Suprapubic skin (tissue), 4 donors: ENCODE results near the gene USP2. TPM values are rescaled to one million over a fixed set of nuclear protein-coding genes. Genes with fewer than 3 reads are reported as not detected.

Experiments
- DNase-seq, 2 donors: peaks; one replicate each; pipeline ENCODE4 v3.0.0-alpha.2; 2019; ENCODE audit warnings: low spot score in 2 of 2
- H3K27ac ChIP-seq: fragments of 200-600 bp; sonication (generic); one replicate; pipeline ENCODE4 v1.5.1; 2019
- H3K27me3 ChIP-seq: fragments of 200-600 bp; sonication (generic); one replicate; pipeline ENCODE4 v1.5.1; 2019
- H3K36me3 ChIP-seq: fragments of 200-600 bp; sonication (generic); one replicate; pipeline ENCODE4 v1.5.1; 2019
- H3K4me1 ChIP-seq: fragments of 200-600 bp; sonication (generic); one replicate; pipeline ENCODE4 v1.5.1; 2019
- H3K4me3 ChIP-seq: fragments of 200-600 bp; sonication (generic); one replicate; pipeline ENCODE4 v1.5.1; 2019; ENCODE audit warnings: mild to moderate bottlenecking
- H3K9me3 ChIP-seq: fragments of 200-600 bp; sonication (generic); one replicate; pipeline ENCODE4 v1.5.1; 2019
- CTCF ChIP-seq, 2 donors: fragments of 200-600 bp in 1 of 2; fragments of 450-650 bp in 1 of 2; sonication (generic) in 1 of 2; IDR thresholded peaks; one replicate each; pipeline ENCODE4 v1.5.1; 2016 to 2019; ENCODE audit warnings: antibody characterized with exemption in 2 of 2, mild to moderate bottlenecking in 1 of 2, moderate library complexity in 1 of 2
- EP300 ChIP-seq: sonication (generic); formaldehyde crosslinking; IDR thresholded peaks from one replicate; pipeline ENCODE4 v1.6.1; 2017; ENCODE audit warnings: antibody characterized with exemption
- POLR2A ChIP-seq, 2 donors: fragments of 450-650 bp; IDR thresholded peaks; one replicate each; pipeline ENCODE4 v1.6.1; 2017; ENCODE audit warnings: antibody characterized with exemption in 2 of 2, mild to moderate bottlenecking in 2 of 2, moderate library complexity in 2 of 2
- POLR2AphosphoS5 ChIP-seq, 3 donors: sonication (generic); formaldehyde crosslinking; IDR thresholded peaks; one replicate each; pipeline ENCODE4 v1.6.1; 2017; ENCODE audit warnings: antibody characterized with exemption in 3 of 3
- WGBS: methylation state at CpG from one replicate; pipeline ENCODE4 v1.1.5; 2018; 5-methylcytosine and 5-hydroxymethylcytosine counted together
- total RNA-seq, 4 donors: library from RNA; depleted of rRNA; stranded (reverse); fragments of >200 nt; gene quantifications; one replicate each; pipeline ENCODE4 v1.1.0, GENCODE V29; 2016

USP2 gene
- total RNA-seq = 10 to 100 TPM in 3 of 4 donors, 1 to 10 TPM in 1; 5.9 to 25.4 (median 15.2) TPM

GRCh38 chr11:119381181-119381988, at the start of gene USP2:
Gene USP2 (minus strand): TSS chr11:119381690. CDS start chr11:119373480, 8,210 bp downstream.
- Histone ChIP-seq H3K27ac (peak within 1 kb of the TSS; percentile 8), H3K27me3 (no peaks in the 10 kb centered on the region), H3K9me3 (no peaks in the 10 kb centered on the region), H3K4me3 (peak within 1 kb of the TSS; percentile 44), H3K36me3 (no peaks in the 10 kb centered on the region), H3K4me1 (peaks cover 18% of the 10 kb centered on the region)
- TF ChIP-seq EP300 (peak; percentile 78), POLR2AphosphoS5 (IDR thresholded peaks at IDR 0.05) (peak; percentile 2 to 94 (median 20)), CTCF (IDR thresholded peaks at IDR 0.05) (peak; percentile 83 to 94), POLR2A (IDR thresholded peaks at IDR 0.05) (no peak)
- WGBS = under 1% methylated on average over 45 of the region's 54 CpGs
- peak; percentile 98 to 99 for DNase-seq

- Histone ChIP-seq H3K9me3 (no peaks in the 10 kb centered on the region), H3K27ac (no peak overlapping the region), H3K27me3 (peaks cover 16% of the 10 kb centered on the region), H3K4me1 (peaks cover 12% of the 10 kb centered on the region), H3K36me3 (no peaks in the 10 kb centered on the region), H3K4me3 (no peak overlapping the region)
- DNase-seq = no peak
- TF ChIP-seq CTCF (IDR thresholded peaks at IDR 0.05) (no peak), EP300 (no peak)
- 84% methylated on average over 5 of the region's 5 CpGs for WGBS
Observed at GRCh38 chr11:119427279-119427678, 45.8 kb upstream of the USP2 start.

GRCh38 chr11:119426142-119426541, 44.7 kb upstream of the USP2 start:
- no peak overlapping the region for H3K4me3 ChIP-seq
- no peak overlapping the region for H3K27ac ChIP-seq
- no peak for TF ChIP-seq POLR2A (IDR thresholded peaks at IDR 0.05)
- no peak for TF ChIP-seq POLR2AphosphoS5 (IDR thresholded peaks at IDR 0.05)
- no peak for TF ChIP-seq EP300
- no peak for TF ChIP-seq CTCF (IDR thresholded peaks at IDR 0.05)
- WGBS = 62% methylated on average over 4 of the region's 4 CpGs
- DNase-seq = no peak
- peaks cover 27% of the 10 kb centered on the region for H3K27me3 ChIP-seq
- H3K9me3 ChIP-seq = no peaks in the 10 kb centered on the region
- H3K4me1 ChIP-seq = peaks cover 19% of the 10 kb centered on the region
- no peaks in the 10 kb centered on the region for H3K36me3 ChIP-seq

GRCh38 chr11:119424775-119425174, 43.3 kb upstream of the USP2 start:
- Histone ChIP-seq H3K4me3 (no peak overlapping the region), H3K4me1 (peaks cover 22% of the 10 kb centered on the region), H3K27ac (no peak overlapping the region), H3K27me3 (peaks cover 39% of the 10 kb centered on the region), H3K36me3 (no peaks in the 10 kb centered on the region), H3K9me3 (no peaks in the 10 kb centered on the region)
- TF ChIP-seq POLR2A (IDR thresholded peaks at IDR 0.05) (no peak), CTCF (IDR thresholded peaks at IDR 0.05) (no peak), POLR2AphosphoS5 (IDR thresholded peaks at IDR 0.05) (no peak), EP300 (no peak)
- 96% methylated on average over 2 of the region's 2 CpGs for WGBS
- DNase-seq = no peak

GRCh38 chr11:119424276-119424675, 42.8 kb upstream of the USP2 start:
- Histone ChIP-seq H3K27me3 (peaks cover 39% of the 10 kb centered on the region), H3K27ac (no peak overlapping the region), H3K4me1 (peaks cover 22% of the 10 kb centered on the region), H3K9me3 (no peaks in the 10 kb centered on the region), H3K4me3 (no peak overlapping the region), H3K36me3 (no peaks in the 10 kb centered on the region)
- TF ChIP-seq POLR2A (IDR thresholded peaks at IDR 0.05) (no peak), POLR2AphosphoS5 (IDR thresholded peaks at IDR 0.05) (no peak), EP300 (no peak), CTCF (IDR thresholded peaks at IDR 0.05) (no peak)
- whole genome bisulfite sequencing = 75% methylated on average over 3 of the region's 3 CpGs
- no peak for DNase-seq
